Mucosa of stomach (tissue), 1 donor: ENCODE data around the gene SV2A.
A peak's percentile ranks its signal among the peaks of the same experiment; 100 is the strongest.
"Not testable (repeated sequence)": the region's sequence is repeated elsewhere in the genome, so short reads cannot be mapped to it uniquely, and the experiment has no call there.

ENCODE experiments used
- H3K27me3 ChIP-seq: one replicate; pipeline ENCODE4 v1.7.0; 2013; ENCODE audit warnings: mild to moderate bottlenecking, low read length; ENCODE audit not compliant: control insufficient read depth, insufficient read depth
- H3K36me3 ChIP-seq: one replicate; pipeline ENCODE4 v1.7.0; 2013; ENCODE audit warnings: low read length; ENCODE audit not compliant: control insufficient read depth, insufficient read depth
- H3K4me1 ChIP-seq: one replicate; pipeline ENCODE4 v1.7.0; 2013; ENCODE audit warnings: mild to moderate bottlenecking, low read length; ENCODE audit not compliant: control insufficient read depth, insufficient read depth
- H3K4me3 ChIP-seq: one replicate; pipeline ENCODE4 v1.7.0; 2013; ENCODE audit warnings: low read length
- H3K9ac ChIP-seq: one replicate; pipeline ENCODE4 v1.7.0; 2013; ENCODE audit warnings: mild to moderate bottlenecking, low read length, moderate library complexity
- H3K9me3 ChIP-seq: one replicate; pipeline ENCODE4 v1.7.0; 2013; ENCODE audit warnings: mild to moderate bottlenecking, low read length, moderate library complexity; ENCODE audit not compliant: control insufficient read depth
- donor health status: Pancreatic carcinoma.

The SV2A gene

GRCh38 chr1:149903836-149904491, 13.7 kb downstream of the SV2A start:
- H3K27me3 ChIP-seq: peaks cover 3% of the 10 kb centered on the region
- H3K4me1 ChIP-seq: peaks cover 6% of the 10 kb centered on the region
- no peak overlapping the region for H3K9ac ChIP-seq
- H3K4me3 ChIP-seq: no peak overlapping the region
- no peaks in the 10 kb centered on the region for H3K9me3 ChIP-seq
- H3K36me3 ChIP-seq: no peaks in the 10 kb centered on the region

- no peaks in the 10 kb centered on the region for H3K9me3 ChIP-seq
- peak within 1 kb of the TSS; percentile 73 for H3K4me3 ChIP-seq
- H3K27me3 ChIP-seq: no peaks in the 10 kb centered on the region
- peak within 1 kb of the TSS; percentile 78 for H3K9ac ChIP-seq
- no peaks in the 10 kb centered on the region for H3K36me3 ChIP-seq
- H3K4me1 ChIP-seq: peaks cover 6% of the 10 kb centered on the region
Observed at GRCh38 chr1:149899460-149900284, 18.0 kb downstream of the SV2A start, which contains the start of gene BOLA1. TSS of gene BOLA1 (plus strand) at chr1:149899568. CDS start at chr1:149900060, 492 bp downstream.

GRCh38 chr1:149896575-149896974, 21.1 kb downstream of the SV2A start:
- H3K4me3 ChIP-seq: no peak overlapping the region
- H3K4me1 ChIP-seq: peaks cover 6% of the 10 kb centered on the region
- H3K27me3 ChIP-seq: no peaks in the 10 kb centered on the region
- no peaks in the 10 kb centered on the region for H3K9me3 ChIP-seq
- no peaks in the 10 kb centered on the region for H3K36me3 ChIP-seq
- no peak overlapping the region for H3K9ac ChIP-seq

GRCh38 chr1:149888999-149889289, 28.7 kb downstream of the SV2A start:
- no peaks in the 10 kb centered on the region for H3K27me3 ChIP-seq
- H3K4me1 ChIP-seq: no peaks in the 10 kb centered on the region
- no peaks in the 10 kb centered on the region for H3K9me3 ChIP-seq
- H3K9ac ChIP-seq: peak overlapping the region; percentile 90
- H3K4me3 ChIP-seq: peak overlapping the region; percentile 66
- no peaks in the 10 kb centered on the region for H3K36me3 ChIP-seq

GRCh38 chr1:149888247-149888998, 29.2 kb downstream of the SV2A start:
- H3K4me3 ChIP-seq: peak overlapping the region; percentile 66
- no peaks in the 10 kb centered on the region for H3K27me3 ChIP-seq
- H3K9me3 ChIP-seq: no peaks in the 10 kb centered on the region
- H3K4me1 ChIP-seq: no peaks in the 10 kb centered on the region
- H3K9ac ChIP-seq: peak overlapping the region; percentile 90
- no peaks in the 10 kb centered on the region for H3K36me3 ChIP-seq

- H3K9me3 ChIP-seq: no peaks in the 10 kb centered on the region
- peak overlapping the region; percentile 90 for H3K9ac ChIP-seq
- no peaks in the 10 kb centered on the region for H3K27me3 ChIP-seq
- peak overlapping the region; percentile 66 for H3K4me3 ChIP-seq
- H3K4me1 ChIP-seq: no peaks in the 10 kb centered on the region
- H3K36me3 ChIP-seq: no peaks in the 10 kb centered on the region
Observed at GRCh38 chr1:149887456-149888246, 30.0 kb downstream of the SV2A start.

GRCh38 chr1:149887196-149887455, 30.5 kb downstream of the SV2A start:
- not testable (repeated sequence) for H3K27me3 ChIP-seq, H3K4me1 ChIP-seq, H3K36me3 ChIP-seq, H3K9me3 ChIP-seq
- H3K9ac ChIP-seq: peak overlapping the region; percentile 90
- H3K4me3 ChIP-seq: peak overlapping the region; percentile 53

GRCh38 chr1:149886396-149887195, 31.0 kb downstream of the SV2A start:
- Histone ChIP-seq H3K27me3 (no peaks in the 10 kb centered on the region), H3K36me3 (no peaks in the 10 kb centered on the region), H3K4me1 (no peaks in the 10 kb centered on the region), H3K4me3 (peak overlapping the region; percentile 53), H3K9me3 (no peaks in the 10 kb centered on the region), H3K9ac (peak overlapping the region; percentile 90)

- not testable (repeated sequence) for H3K36me3 ChIP-seq
Observed at GRCh38 chr1:149886121-149886395, 31.6 kb downstream of the SV2A start.

GRCh38 chr1:149885339-149886120, 32.1 kb downstream of the SV2A start:
- Histone ChIP-seq H3K36me3 (no peaks in the 10 kb centered on the region), H3K4me3 (peak overlapping the region; percentile 29), H3K9me3 (no peaks in the 10 kb centered on the region), H3K9ac (peak overlapping the region; percentile 90), H3K27me3 (no peaks in the 10 kb centered on the region), H3K4me1 (no peaks in the 10 kb centered on the region)

More at GRCh38 chr1:149886121-149886395, 31.6 kb downstream of the SV2A start:
- Histone ChIP-seq H3K4me3 (peak overlapping the region; percentile 29), H3K9ac (peak overlapping the region; percentile 90)
- H3K4me1 ChIP-seq, H3K9me3 ChIP-seq, H3K27me3 ChIP-seq: not testable (repeated sequence)
